ENCODE results near the gene IFT81. TPM values are rescaled to one million over a fixed set of nuclear protein-coding genes. Genes with fewer than 3 reads are reported as not detected.
A peak's percentile ranks its signal among the peaks of the same experiment; 100 is the strongest.
"Not testable (repeated sequence)": the region's sequence is repeated elsewhere in the genome, so short reads cannot be mapped to it uniquely, and the experiment has no call there.

The IFT81 gene
- polyA plus RNA-seq (ENCODE audit: insufficient read length): 61.2 TPM
- long read RNA-seq, donor 1, partial matches to known transcripts: 0 of 1 reads
- long read RNA-seq, donor 1, other reads (novel, unspliced or antisense): 0 of 1 reads
- long read RNA-seq, donor 2, partial matches to known transcripts: 5 of 6 reads
- long read RNA-seq, donor 2, other reads (novel, unspliced or antisense): 0 of 6 reads
- long read RNA-seq, donor 3, partial matches to known transcripts: 0 of 3 reads
- long read RNA-seq, donor 3, other reads (novel, unspliced or antisense): 0 of 3 reads
- long read RNA-seq, donor 4: 0 reads
- long read RNA-seq, donor 5, transcript IFT81-209 (19 exons, 2,710 nt): major isoform, 10 of 14 reads
- long read RNA-seq, donor 5, partial matches to known transcripts: 0 of 14 reads
- long read RNA-seq, donor 5, other reads (novel, unspliced or antisense): 0 of 14 reads
- long read RNA-seq, donor 6, partial matches to known transcripts: 0 of 1 reads
- long read RNA-seq, donor 6, other reads (novel, unspliced or antisense): 0 of 1 reads
- long read RNA-seq, donor 7, partial matches to known transcripts: 6 of 10 reads
- long read RNA-seq, donor 7, other reads (novel, unspliced or antisense): 0 of 10 reads
- long read RNA-seq, donor 8, partial matches to known transcripts: 0 of 2 reads
- long read RNA-seq, donor 8, other reads (novel, unspliced or antisense): 0 of 2 reads

GRCh38 chr12:110124269-110124995, at the start of gene IFT81:
IFT81 (plus strand) TSS chr12:110124357; CDS start chr12:110127381, 3,024 bp downstream.
- peak; percentile 93 for DNase-seq

DNA sequence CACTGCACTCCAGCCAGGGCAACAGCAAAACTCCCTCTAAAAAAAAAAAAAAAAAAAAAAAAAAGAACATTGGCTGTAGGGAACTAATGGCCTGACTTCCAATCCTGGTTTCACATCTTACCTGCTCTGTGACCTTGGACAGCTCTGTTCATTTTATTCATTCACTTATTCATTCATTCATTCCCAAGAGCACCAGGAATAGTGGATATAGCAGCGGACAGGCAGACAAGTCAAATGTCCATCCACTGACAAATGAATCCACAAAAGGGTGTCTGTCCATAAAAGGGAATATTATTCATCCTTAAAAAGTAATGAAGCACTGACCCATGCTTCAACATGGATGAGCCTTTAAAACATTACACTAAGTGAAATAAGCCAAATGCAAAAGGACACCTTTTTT, 48.3 kb upstream of the IFT81 start:
- no peak for DNase-seq

- DNase-seq: no peak
Measured at GRCh38 chr12:110077800-110078199, 46.4 kb upstream of the IFT81 start.

DNA sequence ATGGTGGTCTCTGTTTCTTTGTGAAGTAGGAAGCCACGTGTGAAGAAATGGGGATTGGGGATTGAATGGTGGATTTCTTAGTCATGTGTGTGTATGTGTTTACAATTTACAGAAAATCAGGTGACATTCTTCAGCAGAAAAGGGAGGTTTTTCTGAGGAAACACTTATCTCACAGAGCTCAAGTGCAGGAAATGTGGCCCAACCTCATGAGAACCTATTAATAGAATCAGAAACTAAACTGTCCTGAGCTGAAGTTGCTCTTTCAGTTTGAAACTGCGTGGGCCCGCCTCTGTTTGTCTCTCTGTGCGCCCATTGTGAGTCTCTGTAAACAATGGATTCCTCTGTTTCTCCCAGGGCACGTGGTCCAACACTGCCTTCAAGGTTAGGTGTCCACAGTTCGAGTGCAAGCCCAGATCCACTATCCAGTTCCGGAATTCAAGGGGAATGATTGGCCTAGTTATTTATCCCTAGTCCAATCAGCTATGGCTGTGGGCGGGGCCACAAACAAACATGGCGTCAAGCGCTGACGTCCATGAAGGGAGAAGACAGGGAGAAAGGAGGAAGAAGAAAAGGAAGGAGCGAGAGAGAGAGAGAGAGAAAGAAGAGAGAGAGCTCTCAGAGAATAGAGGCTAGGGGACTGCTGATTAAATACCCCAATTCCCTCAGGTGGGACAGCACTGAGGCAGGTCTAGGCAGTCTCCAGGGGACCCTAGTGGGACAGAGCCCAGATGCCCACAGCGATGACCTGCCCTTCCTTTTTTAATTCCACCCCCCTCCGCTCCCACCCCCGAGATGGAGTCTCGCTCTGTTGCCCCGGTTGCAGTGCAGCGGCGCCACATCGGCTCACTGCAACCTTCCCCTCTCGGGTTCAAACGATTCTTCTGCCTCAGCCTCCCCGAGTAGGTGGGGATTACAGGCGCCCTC, 44.4 kb upstream of the IFT81 start:
- no peak for DNase-seq

GRCh38 chr12:110080410-110080809, 43.7 kb upstream of the IFT81 start:
- no peak for DNase-seq

DNA sequence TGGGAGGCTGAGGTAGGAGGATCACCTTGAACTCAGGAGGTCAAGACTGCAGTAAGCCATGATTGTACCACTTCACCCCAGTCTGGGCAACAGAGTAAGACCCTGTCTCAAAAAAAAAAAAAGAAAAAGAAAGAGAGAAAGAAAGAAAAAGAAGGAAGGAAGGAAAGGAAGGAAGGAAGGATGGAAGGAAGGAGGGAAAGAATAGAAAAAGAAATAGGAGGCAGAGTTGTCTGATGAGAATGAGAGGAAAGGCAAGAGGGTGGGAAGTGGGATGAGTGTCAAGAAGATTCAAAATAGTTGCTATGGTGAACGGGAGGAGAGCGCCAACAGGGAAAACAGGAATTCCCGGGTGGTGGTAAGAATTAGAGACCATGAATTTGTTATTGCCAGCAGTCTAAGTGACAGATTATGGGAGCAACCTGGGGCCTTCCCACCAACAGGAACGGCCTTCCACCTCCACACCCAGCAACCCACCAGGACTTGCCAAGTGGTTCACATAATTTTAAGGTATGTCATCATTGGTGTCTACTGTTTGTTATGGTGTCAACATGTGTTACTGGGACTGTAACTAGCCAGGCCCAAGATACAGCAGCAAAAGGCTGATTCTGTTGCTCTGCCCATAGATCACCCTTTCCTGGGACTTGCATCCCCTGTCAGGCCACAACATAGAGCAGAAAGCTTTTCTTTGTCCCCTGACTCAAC, 39.7 kb upstream of the IFT81 start:
- DNase-seq: no peak

GRCh38 chr12:110088216-110088615, 35.9 kb upstream of the IFT81 start:
- DNase-seq: not testable (repeated sequence)

GRCh38 chr12:110088936-110089335, 35.2 kb upstream of the IFT81 start:
- no peak for DNase-seq

DNA sequence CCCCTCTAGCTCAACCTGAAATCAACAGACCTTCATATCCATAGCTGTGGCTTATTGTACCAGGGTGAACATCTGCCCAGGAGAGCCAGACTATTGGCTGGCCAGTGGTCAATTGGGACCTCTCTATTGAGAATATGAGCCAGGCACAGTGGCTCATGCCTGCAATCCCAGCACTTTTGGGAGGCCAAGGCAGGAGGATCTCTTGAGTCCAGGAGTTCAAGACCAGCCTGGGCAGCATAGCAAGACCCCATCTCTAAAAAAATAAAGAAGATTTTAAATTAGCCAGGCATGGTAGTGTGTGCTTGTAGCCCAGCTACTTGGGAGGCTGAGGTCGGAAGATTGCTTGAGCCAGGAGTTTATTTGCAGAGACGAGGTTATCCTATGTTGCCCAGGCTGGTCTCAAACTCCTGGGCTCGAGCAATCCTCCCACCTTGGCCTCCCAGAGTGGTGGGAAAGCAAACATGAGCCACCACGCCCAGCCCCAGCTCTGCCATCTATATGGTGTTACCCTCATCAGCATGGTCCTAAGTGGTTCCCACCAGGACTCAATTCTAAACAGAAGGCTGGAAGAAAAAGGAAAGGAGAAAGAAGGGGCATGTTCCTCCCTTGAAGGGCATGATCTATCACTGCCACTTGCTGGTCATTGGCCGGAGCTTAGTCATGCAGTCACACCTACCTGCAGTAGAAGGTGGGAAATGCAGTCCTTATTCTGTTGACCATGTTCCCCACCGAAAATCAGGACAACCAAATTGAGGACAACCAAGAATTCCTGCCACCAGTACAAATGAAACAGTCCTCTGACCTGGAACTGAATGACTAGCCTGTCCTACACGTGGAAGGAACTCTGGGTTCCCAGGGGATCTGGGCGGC, 33.7 kb upstream of the IFT81 start:
- no peak for DNase-seq

- no peak for DNase-seq
Measured at GRCh38 chr12:110091136-110091711, 32.9 kb upstream of the IFT81 start.

DNA sequence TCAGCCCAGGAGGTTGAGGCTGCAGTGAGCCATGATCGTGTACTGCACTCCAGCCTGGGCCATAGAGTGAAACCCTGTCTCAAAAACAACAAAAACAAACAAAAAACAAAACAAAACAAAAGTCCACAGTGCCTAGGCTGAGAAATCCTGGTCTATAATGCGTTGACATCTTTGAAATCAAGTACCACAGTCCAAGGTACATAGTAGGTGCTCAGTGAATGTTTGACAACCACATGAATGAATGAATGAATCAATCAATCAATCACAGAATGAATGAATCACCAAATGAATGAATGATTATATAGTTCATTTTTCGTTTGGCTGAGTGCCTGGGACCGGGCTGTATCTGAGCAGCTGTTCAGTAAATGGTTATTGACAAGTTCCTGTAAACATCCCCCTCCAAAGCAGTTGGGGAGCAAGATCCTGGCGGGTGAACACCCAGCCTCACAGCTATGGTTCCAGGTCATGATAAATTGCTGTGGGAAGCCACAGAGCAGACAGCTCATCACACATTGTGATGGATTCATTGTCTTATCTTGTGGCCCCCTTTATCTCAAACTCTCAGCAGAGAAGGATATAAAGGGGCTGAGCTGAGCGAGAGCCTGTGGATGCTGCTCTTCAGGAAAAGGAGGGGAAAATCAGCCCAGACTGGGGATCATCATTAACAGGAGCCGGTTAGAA, 30.4 kb upstream of the IFT81 start:
- DNase-seq: no peak

DNA sequence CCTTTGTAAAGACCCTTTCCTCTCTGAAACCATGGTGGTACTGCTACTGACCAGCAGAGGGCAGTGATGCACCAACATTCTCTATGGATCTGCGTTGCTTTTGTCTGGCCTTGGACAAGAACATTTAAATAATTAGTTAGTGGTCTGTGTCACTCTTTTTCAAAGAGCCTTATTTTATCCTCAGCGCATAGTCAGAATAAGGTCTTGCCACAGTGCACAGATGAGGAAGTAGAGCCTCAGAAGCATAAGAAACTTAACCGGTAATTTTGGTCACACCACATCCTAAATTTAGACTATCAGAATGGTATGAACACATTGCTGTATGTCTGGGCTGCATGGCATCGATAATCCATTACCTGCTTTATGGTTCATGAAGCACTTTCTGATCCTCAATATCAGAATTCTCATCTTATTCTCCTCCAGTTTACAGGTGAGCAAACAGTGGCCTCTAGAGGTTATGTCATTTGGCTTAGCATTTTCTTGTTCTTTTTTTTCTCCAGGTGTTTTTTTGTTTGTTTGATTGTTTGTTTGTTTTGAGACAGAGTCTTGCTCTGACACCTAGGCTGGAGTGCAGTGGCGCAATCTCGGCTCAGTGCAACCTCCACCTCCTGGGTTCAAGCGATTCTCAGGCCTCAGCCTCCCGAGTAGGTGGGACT, 23.7 kb upstream of the IFT81 start:
- peak; percentile 80 for DNase-seq

- no peak for DNase-seq
Measured at GRCh38 chr12:110102255-110102654, 21.9 kb upstream of the IFT81 start.

DNA sequence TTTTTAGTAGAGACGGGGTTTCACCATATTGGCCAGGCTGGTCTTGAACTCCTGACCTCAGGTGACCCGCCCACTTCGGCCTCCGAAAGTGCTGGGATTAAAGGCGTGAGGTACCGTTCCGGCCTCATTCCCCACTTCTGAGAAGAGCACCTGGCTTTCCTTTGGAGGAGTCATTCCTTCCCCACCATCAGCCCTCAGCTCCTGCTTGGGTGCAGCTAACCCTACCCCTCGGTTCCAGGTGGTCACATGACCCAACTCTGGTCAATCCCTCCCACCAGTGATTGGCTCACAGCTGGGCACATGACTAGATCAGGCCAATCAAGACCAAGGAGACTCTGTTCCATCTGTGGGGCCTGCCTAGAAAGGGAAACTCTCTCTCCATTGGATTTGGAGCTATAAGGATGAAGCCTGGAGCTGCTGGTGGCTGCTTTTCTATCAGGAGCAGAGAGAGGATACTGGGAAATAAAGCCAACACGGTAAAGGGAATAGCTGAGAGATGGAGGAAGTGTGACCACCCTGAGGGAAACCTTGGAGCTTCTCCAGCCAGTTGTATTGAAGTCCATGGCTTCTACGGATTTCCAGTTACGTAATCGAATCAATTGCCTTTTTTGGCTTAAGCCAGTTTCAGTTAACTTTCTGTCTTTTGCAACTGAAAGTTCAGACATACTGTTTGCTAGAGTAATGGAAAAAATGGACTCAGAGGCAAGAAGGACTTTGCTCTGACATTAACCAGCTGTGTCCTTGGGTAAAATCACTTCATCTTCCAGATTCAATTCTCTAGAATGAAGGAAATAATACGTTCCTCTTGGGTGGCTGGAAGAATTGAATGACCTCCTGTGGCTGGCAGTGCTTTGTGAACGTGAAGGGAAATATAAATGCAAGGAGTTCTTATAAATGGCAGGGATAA, 19.7 kb upstream of the IFT81 start:
- no peak for DNase-seq

- no peak for DNase-seq
Measured at GRCh38 chr12:110105159-110105558, 19.0 kb upstream of the IFT81 start.

DNA sequence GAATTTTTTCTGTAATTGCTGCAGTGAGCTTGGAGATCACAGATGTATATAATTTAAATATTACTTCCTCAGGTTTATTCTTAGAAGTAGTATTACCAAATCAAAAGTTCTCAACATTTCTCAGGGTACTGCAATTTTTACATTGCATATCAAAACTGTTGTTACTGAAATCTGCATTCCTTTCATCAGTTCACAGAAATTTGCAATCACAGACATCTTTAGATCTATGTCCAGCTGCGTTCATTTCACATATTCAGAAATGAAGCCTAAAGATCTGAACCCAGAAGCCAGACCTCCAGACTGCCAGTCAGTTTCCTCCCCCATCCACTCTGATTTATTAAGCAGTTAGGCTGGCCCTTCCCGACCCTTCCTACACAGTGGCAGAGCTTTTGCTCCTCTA, 18.2 kb upstream of the IFT81 start:
- no peak for DNase-seq

Measured in left kidney (tissue), 8 donors.